GM11168 (cell line): ENCODE measurements around the gene CXCL9.
"Not testable (repeated sequence)": the region's sequence is repeated elsewhere in the genome, so short reads cannot be mapped to it uniquely, and the experiment has no call there.

Source experiments
- in situ Hi-C: fragments of 300-500 bp; cut with MboI; formaldehyde crosslinking; loops from one replicate; pipeline ENCODE4 v1.12.0; 2022; ENCODE audit warnings: low sequenced_read_pairs; ENCODE audit not compliant: unreplicated experiment

CXCL9 gene

DNA sequence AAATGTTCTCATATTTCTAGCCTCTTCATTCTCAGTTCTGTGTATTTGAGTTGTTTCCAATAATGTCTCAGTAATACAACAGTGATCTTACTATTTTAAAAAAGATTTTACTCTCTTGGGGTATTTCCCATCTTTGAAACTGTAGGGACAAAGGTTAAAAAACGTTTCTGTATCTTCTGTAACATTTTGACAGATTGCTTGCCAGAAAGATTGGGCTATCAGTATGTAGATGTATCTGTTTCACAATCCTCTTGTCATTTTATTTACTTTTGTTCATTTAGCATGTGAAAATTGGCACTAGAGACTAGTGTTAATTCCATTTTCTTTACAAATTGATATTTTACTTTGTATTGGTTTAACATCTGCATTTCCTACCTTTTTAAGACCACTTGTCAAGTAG, 6.2 kb upstream of the CXCL9 start:
- in situ Hi-C loops: no loop called here

GRCh38 chr4:76012388-76012801, 5.1 kb upstream of the CXCL9 start:
- in situ Hi-C loops: no loop called here

GRCh38 chr4:76011700-76012387, 4.5 kb upstream of the CXCL9 start:
- in situ Hi-C loops: no loop called here

DNA sequence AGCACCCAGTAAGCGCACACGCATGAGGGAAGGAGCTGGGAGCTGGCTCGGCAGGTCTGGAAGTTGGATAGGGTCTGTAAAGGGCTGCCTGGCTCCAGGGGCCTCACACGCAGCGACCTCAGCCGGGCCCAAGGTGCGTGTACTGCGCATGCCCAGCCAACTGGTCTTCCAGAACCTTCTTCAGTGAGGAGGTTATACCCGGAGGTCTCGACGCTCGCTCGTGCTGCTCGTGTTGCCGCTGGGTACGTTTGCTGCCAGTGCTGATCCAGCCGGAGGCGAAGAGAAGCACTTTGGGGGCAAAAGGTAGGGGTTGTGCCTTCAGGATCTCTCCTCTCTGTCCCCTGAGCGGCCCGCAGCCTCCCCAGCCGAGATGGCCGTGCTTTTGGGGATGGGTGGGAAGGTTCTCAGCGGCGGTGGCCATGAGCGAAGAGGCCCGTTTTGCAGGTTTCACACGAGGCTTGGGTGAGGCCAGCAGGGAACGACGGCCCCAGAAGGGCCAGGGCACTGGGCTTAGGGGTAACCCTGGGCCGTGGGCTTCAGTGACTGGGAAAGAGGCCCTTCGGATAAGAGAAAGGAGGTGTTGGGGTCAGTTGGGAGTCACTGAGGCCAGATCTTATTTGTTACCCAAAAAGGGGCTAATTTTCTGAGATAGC, 3.8 kb upstream of the CXCL9 start:
- in situ Hi-C loops: no loop called here

- in situ Hi-C loops: no loop called here
Observed at GRCh38 chr4:76010576-76010975, 3.3 kb upstream of the CXCL9 start.

DNA sequence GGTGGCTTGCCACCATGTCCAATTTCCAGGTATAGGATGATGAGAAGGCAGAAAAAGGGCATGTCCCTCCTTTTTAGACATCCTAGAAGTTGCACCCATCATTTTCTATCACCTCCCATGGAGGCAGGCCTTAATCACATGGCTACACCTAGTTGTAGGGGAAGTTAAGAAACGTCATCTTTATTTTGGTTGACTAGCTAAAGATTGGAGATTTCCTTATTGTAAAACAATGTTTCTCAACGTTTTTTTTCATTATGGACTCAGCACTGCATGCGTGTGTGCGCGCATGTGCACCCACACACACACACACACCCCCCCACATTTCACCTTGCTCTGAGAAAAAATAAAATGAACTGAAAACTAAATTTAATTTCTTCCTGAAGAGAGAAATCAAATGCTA, 2.0 kb upstream of the CXCL9 start:
- in situ Hi-C loops: no loop called here

DNA sequence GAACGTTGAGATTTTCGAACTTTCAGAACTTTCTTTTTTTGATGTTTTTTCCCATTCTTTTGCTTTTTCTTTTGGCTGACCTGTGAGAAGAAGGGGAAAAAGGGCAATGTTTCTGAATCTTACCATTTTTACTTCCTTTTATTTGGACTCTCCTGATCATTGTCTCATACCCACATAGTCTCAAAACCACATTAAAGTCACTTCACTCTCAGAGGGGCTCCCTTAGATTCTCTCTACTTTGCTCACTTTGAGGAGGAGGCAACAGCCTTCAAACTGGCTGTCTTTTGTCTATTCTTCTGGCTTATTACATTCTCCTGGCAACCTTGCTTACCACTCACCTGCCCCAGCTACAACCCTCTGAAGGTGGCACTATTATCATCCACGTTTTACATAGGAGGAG, 3.7 kb downstream of the CXCL9 start:
- in situ Hi-C loops: no loop called here

DNA sequence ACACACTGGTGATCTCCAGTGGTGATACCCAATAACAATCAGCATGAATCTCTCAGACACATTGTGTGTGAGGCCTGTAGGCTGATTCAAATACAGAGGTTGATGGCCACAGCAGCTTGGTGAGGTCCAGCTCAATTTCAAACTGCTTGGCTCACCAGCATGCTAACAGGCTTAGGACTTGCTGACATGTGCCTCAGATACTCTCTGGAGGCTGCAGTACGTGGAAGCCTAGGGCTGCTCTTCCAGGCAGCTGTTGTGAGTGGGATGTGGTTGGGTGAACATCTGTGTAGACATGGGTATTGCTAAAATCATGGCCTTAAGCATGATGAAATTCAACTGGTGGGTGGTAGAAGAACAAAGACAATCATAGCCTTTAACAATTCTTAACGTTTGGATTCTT, 4.3 kb downstream of the CXCL9 start:
- in situ Hi-C loops: no loop called here

DNA sequence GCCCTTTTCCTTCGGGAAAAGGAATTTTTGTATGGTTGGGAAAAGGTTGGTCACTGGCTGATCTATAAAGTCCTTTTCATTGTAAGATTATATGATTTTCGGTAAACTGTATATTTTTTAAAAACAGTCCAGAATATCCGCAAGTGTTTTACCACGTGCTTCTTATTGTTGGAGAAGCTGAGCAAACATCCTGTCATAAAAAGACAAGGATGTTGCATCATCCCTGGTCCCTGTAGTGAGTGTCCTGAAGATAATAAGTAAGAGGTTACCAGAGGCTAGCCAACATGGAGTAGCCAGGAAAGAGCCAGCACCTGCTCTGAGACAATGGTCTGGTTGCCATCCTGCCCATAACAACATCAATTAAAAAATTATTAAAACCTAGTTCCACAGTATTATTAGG, 5.1 kb downstream of the CXCL9 start:
- in situ Hi-C loops: no loop called here

DNA sequence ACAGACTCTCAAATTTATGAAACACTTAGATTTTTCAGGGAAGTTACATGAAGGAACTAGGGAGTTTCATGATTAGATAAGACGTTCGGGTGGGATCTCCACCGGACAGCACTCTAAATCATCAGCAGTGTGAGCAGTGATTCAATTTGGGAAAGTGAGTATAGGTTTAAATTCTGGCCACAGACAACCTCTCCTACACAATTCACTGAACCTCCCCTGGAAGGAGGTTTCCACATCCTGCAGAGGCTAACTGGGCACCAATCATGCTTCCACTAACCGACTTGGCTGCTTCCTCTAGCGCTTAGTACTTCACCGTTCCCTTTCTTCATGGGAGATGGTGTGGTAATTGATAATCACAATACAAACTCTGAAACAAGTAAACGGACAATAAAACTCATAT, 5.6 kb downstream of the CXCL9 start:
- in situ Hi-C loops: no loop called here

DNA sequence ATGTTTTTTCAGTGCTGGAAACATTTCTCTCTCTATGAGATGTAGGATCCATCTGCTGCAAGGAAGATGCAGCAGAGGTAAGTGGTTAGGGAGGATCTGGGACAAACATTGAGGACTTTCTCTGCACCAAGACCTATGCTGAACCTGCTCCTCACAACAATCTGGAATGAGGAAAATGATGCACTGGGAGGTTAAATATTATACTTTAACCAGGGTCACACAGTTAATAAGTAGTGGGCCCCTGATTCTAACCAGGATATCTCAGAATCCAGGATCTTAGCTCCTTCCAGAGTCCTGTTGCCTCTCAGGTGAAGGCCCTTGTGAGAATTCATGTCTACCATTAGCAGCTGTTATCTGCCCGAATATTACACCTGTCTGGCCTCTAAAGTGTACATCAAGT, 7.0 kb downstream of the CXCL9 start:
- in situ Hi-C loops: no loop called here

GRCh38 chr4:75998525-75999147, 8.7 kb downstream of the CXCL9 start:
- in situ Hi-C loops: not testable (repeated sequence)

- in situ Hi-C loops: no loop called here
Observed at GRCh38 chr4:75997946-75998345, 9.4 kb downstream of the CXCL9 start.

- in situ Hi-C loops: no loop called here
Observed at GRCh38 chr4:75997081-75997480, 10.2 kb downstream of the CXCL9 start.

DNA sequence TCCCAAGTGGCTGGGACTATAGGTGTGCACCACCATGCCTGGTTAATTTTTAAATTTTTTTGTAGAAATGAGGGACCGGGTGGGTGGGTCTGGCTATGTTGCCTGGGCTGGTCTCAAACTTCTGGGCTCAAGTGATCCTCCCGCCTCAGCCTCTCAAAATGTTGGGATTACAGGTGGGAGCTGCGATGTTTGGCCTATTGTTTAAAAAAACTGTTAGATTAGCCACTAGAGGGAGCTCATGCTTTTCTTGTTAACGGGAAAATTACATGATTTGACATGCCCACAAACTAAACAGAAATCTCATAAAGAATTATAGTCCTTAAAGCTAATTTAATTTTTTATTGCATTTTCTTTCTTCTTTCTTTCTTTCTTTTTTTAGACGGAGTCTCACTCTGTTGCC, 11.6 kb downstream of the CXCL9 start:
- in situ Hi-C loops: no loop called here

GRCh38 chr4:75992462-75992861, 14.8 kb downstream of the CXCL9 start:
- in situ Hi-C loops: loop anchor here (5.0 kb wide), 1 partner anchor 75 kb away; no protein-coding TSS in a partner anchor

DNA sequence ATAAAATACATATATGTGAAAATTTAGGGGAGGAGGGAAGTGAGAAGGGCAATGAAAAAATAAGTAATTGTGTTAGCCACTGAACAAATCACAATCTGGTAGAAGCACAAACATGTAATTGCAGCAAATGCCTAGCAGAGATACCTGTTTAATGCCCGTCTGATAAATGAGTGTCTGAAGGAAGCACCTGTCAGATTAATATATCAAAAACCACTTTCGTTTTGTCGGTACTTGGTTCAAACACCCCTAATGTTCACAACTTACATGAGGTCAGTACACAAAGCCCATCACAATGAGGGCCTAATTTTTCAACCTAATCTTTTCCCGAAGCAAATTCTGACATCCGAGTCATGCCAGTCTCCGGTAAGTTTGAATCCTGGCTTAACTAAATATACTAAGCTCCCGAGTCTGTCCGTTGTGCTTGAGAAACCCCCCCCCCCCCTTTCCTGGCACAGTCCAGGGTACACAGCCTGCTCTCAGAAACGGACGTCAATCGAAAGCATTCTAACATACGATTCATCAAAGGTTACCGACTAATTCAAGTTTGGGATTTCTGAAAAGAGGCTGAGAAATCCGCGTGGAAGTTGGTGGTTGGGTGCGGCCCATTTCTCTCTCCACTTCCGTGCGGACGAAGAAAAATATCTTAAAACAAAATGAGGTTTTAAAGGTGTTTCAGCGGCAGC, 17.3 kb downstream of the CXCL9 start:
- in situ Hi-C loops: loop anchor here (5.0 kb wide), 1 partner anchor 77 kb away; no protein-coding TSS in a partner anchor

- in situ Hi-C loops: no loop called here
Observed at GRCh38 chr4:75985116-75985515, 22.2 kb downstream of the CXCL9 start.

DNA sequence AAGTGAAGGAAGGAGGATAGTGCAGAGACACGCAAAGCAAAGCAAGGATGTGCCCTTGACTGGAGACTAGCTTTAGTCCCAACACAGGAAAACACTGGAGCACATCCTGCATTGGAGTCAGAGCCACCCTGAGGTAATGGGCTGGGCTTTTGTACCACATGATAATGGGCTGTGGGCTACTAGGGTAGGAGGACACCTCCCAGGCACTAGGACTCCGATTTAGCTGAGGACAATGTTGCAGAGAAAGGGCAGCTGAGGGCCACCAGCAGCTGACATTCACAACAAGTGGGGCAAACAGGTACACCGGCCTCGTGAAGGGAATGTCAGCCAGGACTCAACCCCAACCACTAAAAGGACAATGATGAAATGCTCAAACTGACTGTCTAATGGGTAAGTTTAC, 26.7 kb downstream of the CXCL9 start:
- in situ Hi-C loops: no loop called here

- in situ Hi-C loops: loop anchor here (5.0 kb wide), 1 partner anchor 34 kb away; the partner anchor contains the start of gene NAAA
Observed at GRCh38 chr4:75976177-75976576, 31.1 kb downstream of the CXCL9 start.

- in situ Hi-C loops: no loop called here
Observed at GRCh38 chr4:75973766-75974165, 33.5 kb downstream of the CXCL9 start.
